Activated T-helper 1 cell treated with anti-CD3 and anti-CD28 coated beads, Interleukin-12 subunit alpha, Interleukin-12 subunit beta, Interleukin-2, Interleukin-4 antibody, amounts not matched to agents 30 ng/mL and 10 ng/mL and 1 ng/mL, durations not matched to agents 14 hours and 24 hours and 36 hours (primary cell): ENCODE data around the gene PKIB. TPM values are rescaled to one million over a fixed set of nuclear protein-coding genes. Genes with fewer than 3 reads are reported as not detected.

Experiments
- DNase-seq: peaks from one replicate; pipeline ENCODE4 v3.0.0; 2021; ENCODE audit warnings: low spot score
- H3K27ac Mint-ChIP-seq: one replicate; pipeline ENCODE4 v1.8.0; 2021; ENCODE audit warnings: mild to moderate bottlenecking, mixed read lengths
- H3K27me3 Mint-ChIP-seq: one replicate; pipeline ENCODE4 v1.8.0; 2022; ENCODE audit warnings: mild to moderate bottlenecking, moderate library complexity, mixed read lengths; ENCODE audit not compliant: insufficient read depth
- H3K36me3 Mint-ChIP-seq: one replicate; pipeline ENCODE4 v1.8.0; 2021; ENCODE audit warnings: low read depth, mixed read lengths
- H3K4me1 Mint-ChIP-seq: one replicate; pipeline ENCODE4 v1.8.0; 2021; ENCODE audit warnings: low read depth, mixed read lengths
- H3K4me3 Mint-ChIP-seq: one replicate; pipeline ENCODE4 v1.8.0; 2021; ENCODE audit warnings: mild to moderate bottlenecking, moderate library complexity, mixed read lengths
- H3K9me3 Mint-ChIP-seq: one replicate; pipeline ENCODE4 v1.8.0; 2021; ENCODE audit warnings: mixed read lengths
- intact Hi-C: fragments of 100-400 bp; cut with micrococcal nuclease; formaldehyde crosslinking; loops from one replicate; pipeline ENCODE4 v1.15.1; 2024
- total RNA-seq: library from RNA; stranded (reverse); gene quantifications from 2 replicates; pipeline ENCODE4 v1.2.3, GENCODE V29; 2022

The PKIB gene
- total RNA-seq, 1 donor from 2014 or later: not detected

- Mint-ChIP-seq H3K27ac (no peak overlapping the region), H3K9me3 (no peaks in the 10 kb centered on the region), H3K27me3 (no peaks in the 10 kb centered on the region), H3K4me1 (no peaks in the 10 kb centered on the region), H3K36me3 (no peaks in the 10 kb centered on the region), H3K4me3 (no peak overlapping the region)
- no peak for DNase-seq
- intact Hi-C loops: no loop called here
Measured at GRCh38 chr6:122653094-122653493, 42.9 kb downstream of the PKIB start.

GRCh38 chr6:122654012-122654411 lies 43.8 kb downstream of the PKIB start:
- intact Hi-C loops: no loop called here
- Mint-ChIP-seq H3K36me3 (no peaks in the 10 kb centered on the region), H3K4me3 (no peak overlapping the region), H3K27me3 (no peaks in the 10 kb centered on the region), H3K9me3 (no peaks in the 10 kb centered on the region), H3K4me1 (no peaks in the 10 kb centered on the region), H3K27ac (no peak overlapping the region)
- no peak for DNase-seq

DNA sequence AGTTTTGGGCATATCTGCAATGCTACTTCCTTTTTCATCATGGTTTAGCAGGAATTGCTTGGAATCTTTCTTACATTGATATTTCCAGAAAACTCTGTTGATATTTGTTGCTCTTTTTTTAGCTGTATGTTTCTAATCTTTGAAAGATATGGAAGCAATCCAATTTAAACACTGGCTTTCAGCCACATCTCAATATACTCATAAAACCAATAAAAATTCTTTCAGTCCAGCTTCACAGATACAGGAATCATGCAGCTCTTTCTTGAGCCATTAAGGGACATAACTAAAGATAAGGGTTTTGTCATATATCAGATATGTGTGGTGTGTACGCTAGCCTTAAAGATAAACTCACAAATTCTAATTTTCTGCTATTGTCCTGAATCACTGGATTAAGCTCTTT lies 47.4 kb downstream of the PKIB start:
- Mint-ChIP-seq H3K36me3 (no peaks in the 10 kb centered on the region), H3K9me3 (no peaks in the 10 kb centered on the region), H3K27me3 (no peaks in the 10 kb centered on the region), H3K27ac (no peak overlapping the region), H3K4me3 (no peak overlapping the region), H3K4me1 (no peaks in the 10 kb centered on the region)
- DNase-seq: no peak
- intact Hi-C loops: no loop called here

DNA sequence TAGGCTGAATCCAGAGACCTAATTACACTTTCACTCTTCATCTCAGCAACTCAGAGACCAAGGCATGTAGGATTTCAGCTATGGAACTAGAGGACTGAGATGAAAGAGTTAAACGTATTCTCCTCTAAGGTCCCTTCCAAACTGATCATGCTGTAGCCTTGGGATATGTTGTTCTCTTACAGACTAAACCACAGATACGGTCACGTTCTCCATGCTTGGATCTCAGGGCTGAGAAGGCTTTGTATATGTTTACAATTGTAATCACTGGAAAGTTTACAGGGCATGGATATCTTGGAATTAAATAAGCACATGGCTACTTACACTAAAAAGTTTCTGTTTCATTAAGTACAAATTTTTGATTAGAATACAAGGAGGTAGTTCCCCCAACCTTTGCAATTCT lies 50.1 kb downstream of the PKIB start:
- no peak overlapping the region for H3K27ac Mint-ChIP-seq
- no peak for DNase-seq
- intact Hi-C loops: no loop called here
- H3K9me3 Mint-ChIP-seq: no peaks in the 10 kb centered on the region
- H3K4me1 Mint-ChIP-seq: no peaks in the 10 kb centered on the region
- H3K4me3 Mint-ChIP-seq: no peak overlapping the region
- H3K27me3 Mint-ChIP-seq: no peaks in the 10 kb centered on the region
- H3K36me3 Mint-ChIP-seq: no peaks in the 10 kb centered on the region

DNA sequence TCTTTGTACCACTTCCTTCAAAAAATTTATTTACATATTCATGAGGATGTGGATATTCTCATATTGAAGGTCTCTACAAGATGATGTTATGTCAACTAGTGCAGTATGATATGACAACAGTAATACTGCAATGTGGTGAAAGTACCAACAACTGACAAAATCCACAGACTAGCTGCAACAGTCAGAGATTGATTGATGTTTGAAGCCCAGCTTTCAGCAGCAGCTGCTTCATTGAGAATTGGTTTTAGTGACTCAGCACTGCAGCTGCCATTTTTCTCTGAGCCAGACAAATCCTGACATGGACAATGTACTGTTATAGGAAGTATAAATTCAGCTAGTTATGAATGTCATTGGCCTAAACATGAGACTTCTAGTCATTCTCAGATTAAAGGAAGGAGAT lies 53.8 kb downstream of the PKIB start:
- DNase-seq: no peak
- Mint-ChIP-seq H3K36me3 (no peaks in the 10 kb centered on the region), H3K27ac (no peak overlapping the region), H3K9me3 (no peaks in the 10 kb centered on the region), H3K4me1 (no peaks in the 10 kb centered on the region), H3K27me3 (no peaks in the 10 kb centered on the region), H3K4me3 (no peak overlapping the region)
- intact Hi-C loops: no loop called here

GRCh38 chr6:122665929-122666328 lies 55.7 kb downstream of the PKIB start:
- Mint-ChIP-seq H3K9me3 (no peaks in the 10 kb centered on the region), H3K36me3 (no peaks in the 10 kb centered on the region), H3K27me3 (no peaks in the 10 kb centered on the region), H3K4me3 (no peak overlapping the region), H3K4me1 (no peaks in the 10 kb centered on the region), H3K27ac (no peak overlapping the region)
- DNase-seq: no peak
- intact Hi-C loops: no loop called here

GRCh38 chr6:122666418-122666817 lies 56.2 kb downstream of the PKIB start:
- DNase-seq: no peak
- Mint-ChIP-seq H3K27ac (no peak overlapping the region), H3K36me3 (no peaks in the 10 kb centered on the region), H3K4me1 (no peaks in the 10 kb centered on the region), H3K27me3 (no peaks in the 10 kb centered on the region), H3K9me3 (no peaks in the 10 kb centered on the region), H3K4me3 (no peak overlapping the region)
- intact Hi-C loops: no loop called here

GRCh38 chr6:122669418-122669817 lies 59.2 kb downstream of the PKIB start:
- DNase-seq: no peak
- Mint-ChIP-seq H3K9me3 (no peaks in the 10 kb centered on the region), H3K27ac (no peak overlapping the region), H3K4me3 (no peak overlapping the region), H3K4me1 (no peaks in the 10 kb centered on the region), H3K36me3 (no peaks in the 10 kb centered on the region), H3K27me3 (no peaks in the 10 kb centered on the region)
- intact Hi-C loops: no loop called here

DNA sequence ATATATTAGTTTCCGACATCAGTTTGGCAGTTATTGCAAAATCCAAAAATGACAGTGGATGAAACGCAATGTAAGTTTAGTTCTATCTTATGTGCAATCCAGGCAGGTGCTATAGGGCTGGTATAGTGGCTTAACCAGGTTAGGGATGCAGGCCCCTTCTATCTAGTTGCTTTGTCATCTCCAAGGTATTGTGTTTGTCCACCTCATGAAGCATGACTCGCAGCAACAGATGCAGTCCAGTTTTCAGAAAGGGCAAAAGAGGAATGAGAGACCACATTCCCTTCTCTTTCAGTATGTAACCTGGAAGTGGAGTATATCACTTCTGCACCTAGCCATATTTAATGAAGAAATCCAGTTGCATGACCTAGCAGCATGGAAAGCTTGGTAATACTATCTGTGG lies 59.7 kb downstream of the PKIB start:
- no peak overlapping the region for H3K27ac Mint-ChIP-seq
- no peaks in the 10 kb centered on the region for H3K36me3 Mint-ChIP-seq
- intact Hi-C loops: no loop called here
- DNase-seq: no peak
- H3K4me1 Mint-ChIP-seq: no peaks in the 10 kb centered on the region
- H3K9me3 Mint-ChIP-seq: no peaks in the 10 kb centered on the region
- H3K27me3 Mint-ChIP-seq: no peaks in the 10 kb centered on the region
- H3K4me3 Mint-ChIP-seq: no peak overlapping the region

DNA sequence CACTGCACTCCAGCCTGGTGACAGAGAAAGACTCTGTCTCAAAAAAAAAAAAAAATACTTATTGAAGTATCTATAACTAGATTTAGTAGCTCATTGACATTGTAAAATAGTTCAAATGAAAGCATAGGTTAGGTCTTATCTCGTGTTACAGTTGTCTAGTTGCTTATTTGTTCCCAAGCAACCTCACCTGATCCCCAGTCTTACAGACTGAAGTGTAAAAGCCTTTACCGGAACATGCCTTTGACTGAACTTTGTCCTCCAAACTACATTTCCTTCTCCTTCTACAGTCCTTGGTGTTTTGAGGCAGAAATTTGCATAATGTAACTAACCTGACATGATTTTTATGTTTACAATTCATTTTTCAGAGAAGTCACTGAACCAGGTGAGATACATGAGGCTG lies 61.0 kb downstream of the PKIB start:
- H3K27ac Mint-ChIP-seq: no peak overlapping the region

GRCh38 chr6:122673343-122673961 lies 63.2 kb downstream of the PKIB start:
- no peak for DNase-seq
- Mint-ChIP-seq H3K4me1 (no peaks in the 10 kb centered on the region), H3K4me3 (no peak overlapping the region), H3K36me3 (no peaks in the 10 kb centered on the region), H3K9me3 (no peaks in the 10 kb centered on the region), H3K27me3 (no peaks in the 10 kb centered on the region), H3K27ac (no peak overlapping the region)
- intact Hi-C loops: no loop called here

More for the DNA sequence above, 61.0 kb downstream of the PKIB start:
- no peaks in the 10 kb centered on the region for H3K36me3 Mint-ChIP-seq
- no peak for DNase-seq
- H3K4me3 Mint-ChIP-seq: no peak overlapping the region
- intact Hi-C loops: no loop called here
- no peaks in the 10 kb centered on the region for H3K9me3 Mint-ChIP-seq
- H3K27me3 Mint-ChIP-seq: no peaks in the 10 kb centered on the region
- H3K4me1 Mint-ChIP-seq: no peaks in the 10 kb centered on the region

DNA sequence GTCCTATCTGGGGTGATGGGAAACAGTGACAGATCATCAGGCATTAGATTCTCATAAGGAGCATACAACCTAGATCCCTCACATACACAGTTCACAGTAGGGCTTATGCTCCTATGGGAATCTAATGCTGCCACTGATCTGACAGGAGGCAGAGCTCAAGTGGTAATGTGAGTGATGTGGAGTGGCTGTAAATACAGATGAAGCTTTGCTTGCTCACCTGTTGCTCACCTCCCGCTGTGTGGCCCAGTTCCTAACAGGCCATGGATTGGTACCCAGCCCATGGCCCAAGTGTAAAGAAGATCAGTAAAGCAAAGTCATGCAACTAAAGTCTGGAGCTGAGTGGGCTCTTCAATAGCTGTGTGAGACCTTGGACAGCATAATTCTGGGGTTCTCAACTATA lies 65.9 kb downstream of the PKIB start:
- Mint-ChIP-seq H3K4me3 (no peak overlapping the region), H3K27ac (no peak overlapping the region), H3K4me1 (no peaks in the 10 kb centered on the region)

GRCh38 chr6:122676688-122677087 lies 66.5 kb downstream of the PKIB start:
- no peaks in the 10 kb centered on the region for H3K9me3 Mint-ChIP-seq
- no peaks in the 10 kb centered on the region for H3K4me1 Mint-ChIP-seq
- DNase-seq: no peak
- H3K36me3 Mint-ChIP-seq: no peaks in the 10 kb centered on the region
- no peak overlapping the region for H3K4me3 Mint-ChIP-seq
- H3K27ac Mint-ChIP-seq: no peak overlapping the region
- H3K27me3 Mint-ChIP-seq: no peaks in the 10 kb centered on the region
- intact Hi-C loops: no loop called here

More for the DNA sequence above, 65.9 kb downstream of the PKIB start:
- no peaks in the 10 kb centered on the region for H3K9me3 Mint-ChIP-seq
- no peak for DNase-seq
- H3K27me3 Mint-ChIP-seq: no peaks in the 10 kb centered on the region
- intact Hi-C loops: no loop called here
- no peaks in the 10 kb centered on the region for H3K36me3 Mint-ChIP-seq

- H3K36me3 Mint-ChIP-seq: no peaks in the 10 kb centered on the region
Measured at GRCh38 chr6:122677406-122677805, 67.2 kb downstream of the PKIB start.

More at GRCh38 chr6:122677406-122677805, 67.2 kb downstream of the PKIB start:
- intact Hi-C loops: no loop called here
- H3K27ac Mint-ChIP-seq: no peak overlapping the region
- no peaks in the 10 kb centered on the region for H3K9me3 Mint-ChIP-seq
- DNase-seq: no peak
- no peak overlapping the region for H3K4me3 Mint-ChIP-seq
- no peaks in the 10 kb centered on the region for H3K4me1 Mint-ChIP-seq
- H3K27me3 Mint-ChIP-seq: no peaks in the 10 kb centered on the region
